ENCODE data around the gene THOC6. TPM values are rescaled to one million over a fixed set of nuclear protein-coding genes. Genes with fewer than 3 reads are reported as not detected.

THOC6 gene
- total RNA-seq, 4 donors from 2014 or later = 10.1 to 42.8 (median 17.6) TPM

DNA sequence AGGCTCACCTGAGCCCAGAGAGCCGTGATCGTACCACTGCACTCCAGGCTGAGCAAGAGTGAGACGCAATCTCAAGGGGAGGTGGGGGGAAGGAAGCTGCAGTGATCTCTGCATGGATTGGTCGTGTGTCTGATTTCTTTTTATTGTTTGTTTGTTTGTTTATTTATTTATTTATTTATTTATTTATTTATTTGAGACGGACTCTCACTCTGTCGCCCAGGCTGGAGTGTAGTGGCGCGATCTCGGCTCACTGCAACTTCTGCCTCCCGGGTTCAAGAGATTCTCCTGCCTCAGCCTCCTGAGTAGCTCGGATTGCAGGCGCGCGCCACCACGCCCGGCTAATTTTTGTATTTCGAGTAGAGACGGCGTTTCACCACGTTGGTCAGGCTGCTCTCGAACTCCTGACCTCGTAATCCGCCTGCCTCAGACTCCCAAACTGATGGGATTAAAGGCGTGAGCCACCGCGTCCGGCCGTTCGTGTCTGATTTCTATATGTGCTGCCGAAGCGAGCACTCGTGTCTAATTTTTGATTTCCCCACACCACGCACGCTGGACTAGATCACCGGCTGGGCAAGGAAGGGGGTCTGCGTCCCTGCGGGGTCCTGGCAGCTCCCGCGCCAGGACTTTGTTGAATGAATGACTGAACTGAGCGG, 4.1 kb upstream of the THOC6 start:
- H3K27ac ChIP-seq = peak overlapping the region; percentile 92 to 94 (median 93)
- in situ Hi-C loops (cut with MboI; ENCODE audit: low pct_ligation_motif_present in 1 of 4, low pct_unique_long_range_greater_than_20kb in 1 of 4, low sequenced_read_pairs in 3 of 4) = no loop called here
- H3K4me3 ChIP-seq = peak overlapping the region; percentile 2 to 66 (median 52)
- intact Hi-C loops (cut with DNase I; ENCODE audit: low total_unique reads) = no loop called here
- TF ChIP-seq, protein P1, sequence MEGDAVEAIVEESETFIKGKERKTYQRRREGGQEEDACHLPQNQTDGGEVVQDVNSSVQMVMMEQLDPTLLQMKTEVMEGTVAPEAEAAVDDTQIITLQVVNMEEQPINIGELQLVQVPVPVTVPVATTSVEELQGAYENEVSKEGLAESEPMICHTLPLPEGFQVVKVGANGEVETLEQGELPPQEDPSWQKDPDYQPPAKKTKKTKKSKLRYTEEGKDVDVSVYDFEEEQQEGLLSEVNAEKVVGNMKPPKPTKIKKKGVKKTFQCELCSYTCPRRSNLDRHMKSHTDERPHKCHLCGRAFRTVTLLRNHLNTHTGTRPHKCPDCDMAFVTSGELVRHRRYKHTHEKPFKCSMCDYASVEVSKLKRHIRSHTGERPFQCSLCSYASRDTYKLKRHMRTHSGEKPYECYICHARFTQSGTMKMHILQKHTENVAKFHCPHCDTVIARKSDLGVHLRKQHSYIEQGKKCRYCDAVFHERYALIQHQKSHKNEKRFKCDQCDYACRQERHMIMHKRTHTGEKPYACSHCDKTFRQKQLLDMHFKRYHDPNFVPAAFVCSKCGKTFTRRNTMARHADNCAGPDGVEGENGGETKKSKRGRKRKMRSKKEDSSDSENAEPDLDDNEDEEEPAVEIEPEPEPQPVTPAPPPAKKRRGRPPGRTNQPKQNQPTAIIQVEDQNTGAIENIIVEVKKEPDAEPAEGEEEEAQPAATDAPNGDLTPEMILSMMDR (IDR thresholded peaks at IDR 0.05) = no peak
- TF ChIP-seq EP300 (IDR thresholded peaks at IDR 0.05; ENCODE audit: low read depth) = no peak
- TF ChIP-seq POLR2AphosphoS5 (IDR thresholded peaks at IDR 0.05) = no peak
- TF ChIP-seq POLR2A (IDR thresholded peaks at IDR 0.05) = no peak
- peaks cover 24 to 52% (median 43%) of the 10 kb centered on the region in 4 donors for H3K4me1 ChIP-seq
- H3K9me3 ChIP-seq = no peaks in the 10 kb centered on the region
- 36% methylated on average over 37 of the region's 40 CpGs; no CpG with 5 or more reads in 1 of the 2 donors for WGBS, 2 donors (ENCODE audit: low coverage in 1 of 2)
- peaks cover 21% of the 10 kb centered on the region for H3K27me3 ChIP-seq
- no peaks in the 10 kb centered on the region for H3K36me3 ChIP-seq
- DNase-seq = no peak

DNA sequence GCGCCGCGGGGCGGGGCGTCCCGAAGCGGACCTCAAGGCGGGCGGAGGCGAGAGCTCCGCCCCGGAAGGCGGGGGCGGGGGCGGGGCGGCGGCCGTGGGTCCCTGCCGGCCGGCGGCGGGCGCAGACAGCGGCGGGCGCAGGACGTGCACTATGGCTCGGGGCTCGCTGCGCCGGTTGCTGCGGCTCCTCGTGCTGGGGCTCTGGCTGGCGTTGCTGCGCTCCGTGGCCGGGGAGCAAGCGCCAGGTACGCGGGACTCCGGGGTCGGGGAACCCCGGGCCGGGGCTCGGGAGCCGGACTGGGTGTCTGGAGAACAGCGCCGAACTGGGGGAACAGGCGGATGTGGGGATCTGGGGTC, 3.6 kb upstream of the THOC6 start, which contains the start of gene TNFRSF12A:
Gene TNFRSF12A (plus strand): TSS at position 122 of the 357 bp plus-strand sequence. CDS start 30 bp downstream, at position 152.
- TF ChIP-seq POLR2A (IDR thresholded peaks at IDR 0.05) (peak; percentile 80), EP300 (IDR thresholded peaks at IDR 0.05; ENCODE audit: low read depth) (no peak), POLR2AphosphoS5 (IDR thresholded peaks at IDR 0.05) (peak; percentile 85 to 95 (median 90))
- TF ChIP-seq, protein P1 (IDR thresholded peaks at IDR 0.05) = peak in 1 of 5 experiments; percentile 2
- in situ Hi-C loops (cut with MboI; ENCODE audit: low pct_ligation_motif_present in 1 of 4, low pct_unique_long_range_greater_than_20kb in 1 of 4, low sequenced_read_pairs in 3 of 4) = no loop called here
- Histone ChIP-seq H3K36me3 (no peaks in the 10 kb centered on the region), H3K27me3 (peaks cover 21% of the 10 kb centered on the region), H3K4me3 (peak within 1 kb of the TSS; percentile 45 to 66 (median 54)), H3K4me1 (peaks cover 24 to 57% (median 45%) of the 10 kb centered on the region in 4 donors), H3K27ac (peak within 1 kb of the TSS; percentile 92 to 94 (median 93)), H3K9me3 (no peaks in the 10 kb centered on the region)
- 0% methylated on average over 4 of the region's 49 CpGs; no CpG with 5 or more reads in 1 of the 2 donors for WGBS, 2 donors (ENCODE audit: low coverage in 1 of 2)
- peak; percentile 83 for DNase-seq
- intact Hi-C loops (cut with DNase I; ENCODE audit: low total_unique reads) = no loop called here

DNA sequence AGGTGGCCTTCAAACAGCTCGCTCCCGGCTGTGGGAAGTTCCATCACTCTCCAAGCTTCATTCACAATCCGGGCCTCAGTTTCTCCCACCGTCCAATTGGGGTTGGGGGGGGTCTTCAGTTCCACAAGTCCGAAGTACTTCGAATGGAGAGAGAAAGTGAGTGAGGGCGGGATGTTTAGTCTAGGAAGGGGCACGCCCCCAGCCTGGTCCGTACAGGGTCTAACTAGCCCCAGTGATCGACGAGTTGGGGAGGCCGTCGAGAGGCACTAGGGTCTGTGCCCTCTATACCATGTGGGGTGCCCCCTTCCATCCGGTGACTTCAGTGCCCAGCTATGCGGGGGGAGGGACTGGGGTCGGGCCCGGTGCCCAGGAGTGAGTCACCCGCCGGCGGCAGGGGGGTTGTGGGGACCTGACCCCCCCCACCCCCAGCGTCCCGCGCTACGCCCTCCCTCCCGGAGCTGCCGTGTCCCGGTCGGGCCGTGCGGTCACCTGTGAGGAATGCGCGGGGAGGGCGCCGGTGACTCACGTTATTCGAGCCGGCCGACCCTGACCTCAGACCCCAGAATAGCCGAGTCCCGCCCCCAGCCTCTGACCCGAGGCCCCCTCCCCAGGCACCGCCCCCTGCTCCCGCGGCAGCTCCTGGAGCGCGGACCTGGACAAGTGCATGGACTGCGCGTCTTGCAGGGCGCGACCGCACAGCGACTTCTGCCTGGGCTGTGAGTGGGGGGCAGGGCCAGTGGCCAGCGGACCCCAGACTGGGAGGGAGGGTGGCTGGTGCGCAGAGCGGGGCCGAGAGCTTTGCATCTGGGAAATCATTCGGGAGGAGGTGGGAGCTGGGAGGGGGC, 3.0 kb upstream of the THOC6 start:
- Histone ChIP-seq H3K4me3 (peak overlapping the region; percentile 45 to 66 (median 54)), H3K27ac (peak overlapping the region; percentile 92 to 94 (median 93)), H3K9me3 (no peaks in the 10 kb centered on the region), H3K36me3 (no peaks in the 10 kb centered on the region), H3K27me3 (peaks cover 21% of the 10 kb centered on the region), H3K4me1 (peaks cover 24 to 57% (median 45%) of the 10 kb centered on the region in 4 donors)
- in situ Hi-C loops (cut with MboI; ENCODE audit: low pct_ligation_motif_present in 1 of 4, low pct_unique_long_range_greater_than_20kb in 1 of 4, low sequenced_read_pairs in 3 of 4) (no loop called here), intact Hi-C loops (cut with DNase I; ENCODE audit: low total_unique reads) (no loop called here)
- TF ChIP-seq POLR2AphosphoS5 (IDR thresholded peaks at IDR 0.05) (peak; percentile 27 to 83 (median 80)), POLR2A (IDR thresholded peaks at IDR 0.05) (peak; percentile 11), EP300 (IDR thresholded peaks at IDR 0.05; ENCODE audit: low read depth) (no peak)
- TF ChIP-seq, protein P1 (IDR thresholded peaks at IDR 0.05) = peak in 1 of 5 experiments; percentile 1
- peak; percentile 75 for DNase-seq
- WGBS, 2 donors (ENCODE audit: low coverage in 1 of 2) = 2% methylated on average over 40 of the region's 57 CpGs; no CpG with 5 or more reads in 1 of the 2 donors

All from transverse colon (tissue), 4 donors.